ENCODE results near the gene PGRMC2.

DNA sequence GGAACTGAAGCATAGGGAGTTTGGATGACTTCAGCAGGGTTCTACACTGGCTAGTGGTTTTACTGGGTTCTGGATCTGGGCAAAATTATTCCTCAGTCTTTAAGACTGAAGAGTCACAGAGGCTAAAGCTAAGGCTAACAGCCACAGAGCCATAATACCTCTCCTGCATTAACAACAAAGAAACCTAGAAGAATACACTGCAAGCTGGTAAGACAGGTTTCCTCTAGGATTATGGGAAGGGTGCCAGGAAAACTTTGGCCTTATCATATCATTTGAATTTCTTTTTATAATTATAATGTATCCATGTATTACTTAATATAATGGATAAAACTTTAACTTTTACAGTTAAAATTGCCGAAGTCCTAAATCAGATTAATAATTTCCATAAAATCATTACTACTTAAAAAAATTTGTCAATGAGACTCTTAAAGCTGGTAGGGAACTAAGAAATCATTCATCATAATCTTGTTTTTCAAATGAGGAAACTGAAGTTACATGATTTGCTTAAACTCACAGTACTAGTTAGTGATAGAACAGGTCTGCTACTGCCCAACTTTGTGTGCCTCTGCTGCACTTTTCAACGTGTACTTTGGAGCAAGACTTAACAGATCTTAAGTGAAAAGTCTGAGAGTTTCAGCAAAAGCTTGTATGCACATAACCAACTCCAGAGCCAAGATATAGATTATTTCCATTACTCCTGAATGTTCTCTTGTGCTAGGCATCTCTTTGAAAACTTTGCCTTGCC is 24.2 kb upstream of the PGRMC2 start:
- TF ChIP-seq, protein P1, sequence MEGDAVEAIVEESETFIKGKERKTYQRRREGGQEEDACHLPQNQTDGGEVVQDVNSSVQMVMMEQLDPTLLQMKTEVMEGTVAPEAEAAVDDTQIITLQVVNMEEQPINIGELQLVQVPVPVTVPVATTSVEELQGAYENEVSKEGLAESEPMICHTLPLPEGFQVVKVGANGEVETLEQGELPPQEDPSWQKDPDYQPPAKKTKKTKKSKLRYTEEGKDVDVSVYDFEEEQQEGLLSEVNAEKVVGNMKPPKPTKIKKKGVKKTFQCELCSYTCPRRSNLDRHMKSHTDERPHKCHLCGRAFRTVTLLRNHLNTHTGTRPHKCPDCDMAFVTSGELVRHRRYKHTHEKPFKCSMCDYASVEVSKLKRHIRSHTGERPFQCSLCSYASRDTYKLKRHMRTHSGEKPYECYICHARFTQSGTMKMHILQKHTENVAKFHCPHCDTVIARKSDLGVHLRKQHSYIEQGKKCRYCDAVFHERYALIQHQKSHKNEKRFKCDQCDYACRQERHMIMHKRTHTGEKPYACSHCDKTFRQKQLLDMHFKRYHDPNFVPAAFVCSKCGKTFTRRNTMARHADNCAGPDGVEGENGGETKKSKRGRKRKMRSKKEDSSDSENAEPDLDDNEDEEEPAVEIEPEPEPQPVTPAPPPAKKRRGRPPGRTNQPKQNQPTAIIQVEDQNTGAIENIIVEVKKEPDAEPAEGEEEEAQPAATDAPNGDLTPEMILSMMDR (IDR thresholded peaks at IDR 0.05; ENCODE audit: low read depth, low read length, poor library complexity, severe bottlenecking), result no peak
- no peak for TF ChIP-seq EZH2phosphoT487 (IDR thresholded peaks at IDR 0.05; ENCODE audit: borderline replicate concordance, low read length)
